Muscle layer of colon (tissue), 2 donors: ENCODE data around the gene STX8.

ENCODE experiments used
- H3K27ac ChIP-seq: one replicate; pipeline ENCODE4 v1.7.0; 2013; ENCODE audit warnings: low read depth, mild to moderate bottlenecking, low read length, moderate library complexity
- H3K27me3 ChIP-seq, 2 donors: one replicate each; pipeline ENCODE4 v1.7.0; 2013; ENCODE audit warnings: low read length in 2 of 2, mild to moderate bottlenecking in 2 of 2; ENCODE audit not compliant: insufficient read depth in 2 of 2, control insufficient read depth in 1 of 2
- H3K36me3 ChIP-seq: one replicate; pipeline ENCODE4 v1.7.0; 2013; ENCODE audit warnings: mild to moderate bottlenecking, low read length; ENCODE audit not compliant: insufficient read depth
- H3K4me1 ChIP-seq: one replicate; pipeline ENCODE4 v1.7.0; 2013; ENCODE audit warnings: mild to moderate bottlenecking, low read length; ENCODE audit not compliant: insufficient read depth
- H3K4me3 ChIP-seq, 2 donors: one replicate each; pipeline ENCODE4 v1.7.0; 2013; ENCODE audit warnings: low read length in 2 of 2, low read depth in 1 of 2, mild to moderate bottlenecking in 1 of 2, moderate library complexity in 1 of 2
- H3K9ac ChIP-seq: one replicate; pipeline ENCODE4 v1.7.0; 2013; ENCODE audit warnings: low read length
- H3K9me3 ChIP-seq: one replicate; pipeline ENCODE4 v1.7.0; 2013; ENCODE audit warnings: mild to moderate bottlenecking, low read length
- donor health status: abdominal sarcoma.
- donor health status: Adenocarcinoma of cecum.

The STX8 gene

GRCh38 chr17:9240659-9241370 lies 334.8 kb downstream of the STX8 start:
- Histone ChIP-seq H3K9ac (peak overlapping the region; percentile 90), H3K4me1 (peaks cover 60% of the 10 kb centered on the region)

GRCh38 chr17:9239793-9240658 lies 335.6 kb downstream of the STX8 start:
- Histone ChIP-seq H3K4me3 (peak overlapping the region; percentile 41 to 60), H3K9ac (peak overlapping the region; percentile 90), H3K27ac (peak overlapping the region; percentile 94), H3K36me3 (no peaks in the 10 kb centered on the region), H3K4me1 (peaks cover 57% of the 10 kb centered on the region), H3K9me3 (no peaks in the 10 kb centered on the region), H3K27me3 (no peaks in the 10 kb centered on the region)

More at GRCh38 chr17:9240659-9241370, 334.8 kb downstream of the STX8 start:
- no peaks in the 10 kb centered on the region for H3K9me3 ChIP-seq
- no peaks in the 10 kb centered on the region for H3K36me3 ChIP-seq
- peak overlapping the region; percentile 94 for H3K27ac ChIP-seq
- peak overlapping the region; percentile 41 to 55 for H3K4me3 ChIP-seq
- no peaks in the 10 kb centered on the region for H3K27me3 ChIP-seq

GRCh38 chr17:9239246-9239792 lies 336.3 kb downstream of the STX8 start:
- Histone ChIP-seq H3K4me3 (peak overlapping the region; percentile 3 to 60), H3K9ac (peak overlapping the region; percentile 53), H3K36me3 (no peaks in the 10 kb centered on the region)

GRCh38 chr17:9238340-9239245 lies 337.0 kb downstream of the STX8 start:
- H3K27me3 ChIP-seq, result no peaks in the 10 kb centered on the region
- H3K4me3 ChIP-seq, result peak overlapping the region in 1 of 2 donors; percentile 60
- H3K9ac ChIP-seq, result peak overlapping the region; percentile 53
- peak overlapping the region; percentile 86 for H3K27ac ChIP-seq
- H3K9me3 ChIP-seq, result no peaks in the 10 kb centered on the region
- peaks cover 44% of the 10 kb centered on the region for H3K4me1 ChIP-seq
- no peaks in the 10 kb centered on the region for H3K36me3 ChIP-seq

More at GRCh38 chr17:9239246-9239792, 336.3 kb downstream of the STX8 start:
- Histone ChIP-seq H3K27me3 (no peaks in the 10 kb centered on the region), H3K9me3 (no peaks in the 10 kb centered on the region), H3K4me1 (peaks cover 50% of the 10 kb centered on the region), H3K27ac (peak overlapping the region; percentile 86)

- Histone ChIP-seq H3K4me3 (no peak overlapping the region), H3K36me3 (no peaks in the 10 kb centered on the region), H3K27ac (no peak overlapping the region), H3K27me3 (no peaks in the 10 kb centered on the region), H3K4me1 (peaks cover 37% of the 10 kb centered on the region), H3K9ac (no peak overlapping the region), H3K9me3 (no peaks in the 10 kb centered on the region)
Observed at GRCh38 chr17:9237661-9238301, 337.8 kb downstream of the STX8 start.

- no peak overlapping the region for H3K27ac ChIP-seq
- no peaks in the 10 kb centered on the region for H3K36me3 ChIP-seq
- H3K9me3 ChIP-seq, result no peaks in the 10 kb centered on the region
- no peak overlapping the region for H3K4me3 ChIP-seq
- H3K4me1 ChIP-seq, result peaks cover 30% of the 10 kb centered on the region
- no peak overlapping the region for H3K9ac ChIP-seq
- no peaks in the 10 kb centered on the region for H3K27me3 ChIP-seq
Observed at GRCh38 chr17:9237053-9237410, 338.6 kb downstream of the STX8 start.

- Histone ChIP-seq H3K4me3 (no peak overlapping the region), H3K9me3 (no peaks in the 10 kb centered on the region), H3K27ac (no peak overlapping the region), H3K9ac (no peak overlapping the region), H3K27me3 (no peaks in the 10 kb centered on the region), H3K36me3 (no peaks in the 10 kb centered on the region), H3K4me1 (peaks cover 25% of the 10 kb centered on the region)
Observed at GRCh38 chr17:9236286-9237052, 339.2 kb downstream of the STX8 start.

GRCh38 chr17:9235346-9235745 lies 340.3 kb downstream of the STX8 start:
- no peak overlapping the region for H3K27ac ChIP-seq
- no peaks in the 10 kb centered on the region for H3K27me3 ChIP-seq
- no peaks in the 10 kb centered on the region for H3K9me3 ChIP-seq
- peaks cover 13% of the 10 kb centered on the region for H3K4me1 ChIP-seq
- no peak overlapping the region for H3K9ac ChIP-seq
- H3K4me3 ChIP-seq, result no peak overlapping the region
- no peaks in the 10 kb centered on the region for H3K36me3 ChIP-seq

GRCh38 chr17:9234389-9234945 lies 341.2 kb downstream of the STX8 start:
- Histone ChIP-seq H3K9ac (no peak overlapping the region), H3K4me3 (no peak overlapping the region), H3K27me3 (no peaks in the 10 kb centered on the region), H3K4me1 (peaks cover 10% of the 10 kb centered on the region), H3K36me3 (no peaks in the 10 kb centered on the region), H3K9me3 (no peaks in the 10 kb centered on the region), H3K27ac (no peak overlapping the region)

- no peaks in the 10 kb centered on the region for H3K36me3 ChIP-seq
- H3K27me3 ChIP-seq, result no peaks in the 10 kb centered on the region
- no peak overlapping the region for H3K9ac ChIP-seq
- no peaks in the 10 kb centered on the region for H3K9me3 ChIP-seq
- peaks cover 4% of the 10 kb centered on the region for H3K4me1 ChIP-seq
- no peak overlapping the region for H3K27ac ChIP-seq
- H3K4me3 ChIP-seq, result no peak overlapping the region
Observed at GRCh38 chr17:9233761-9234160, 341.9 kb downstream of the STX8 start.
